Spleen (tissue), 7 donors: ENCODE data around the gene PRSS23.

ENCODE experiments used
- CTCF ChIP-seq, 11 experiments: fragments of 200-600 bp in 7 of 11; fragments of 450-650 bp in 4 of 11; sonication (generic) in 4 of 11; IDR thresholded peaks in 8 of 11; conservative IDR thresholded peaks in 3 of 11; 1 replicate in 7 of 11; 2 replicates in 4 of 11; pipeline versions ENCODE4 v1.4.0 to v1.8.0; 2016 to 2021; ENCODE audit warnings: antibody characterized with exemption in 11 of 11, inconsistent platforms in 4 of 11, mild to moderate bottlenecking in 1 of 11
- POLR2A ChIP-seq, 3 donors: fragments of 450-650 bp; IDR thresholded peaks; one replicate each; pipeline ENCODE4 v1.5.1; 2017; ENCODE audit warnings: antibody characterized with exemption in 3 of 3, mild to moderate bottlenecking in 1 of 3
- donor health status: DM: no; HTN: no; CAD: no; lungs with moderate emphysema.
- donor health status: DM: no; HTN: no; CAD: no.
- donor health status: DM: no; HTN: no; CAD: no.

DNA sequence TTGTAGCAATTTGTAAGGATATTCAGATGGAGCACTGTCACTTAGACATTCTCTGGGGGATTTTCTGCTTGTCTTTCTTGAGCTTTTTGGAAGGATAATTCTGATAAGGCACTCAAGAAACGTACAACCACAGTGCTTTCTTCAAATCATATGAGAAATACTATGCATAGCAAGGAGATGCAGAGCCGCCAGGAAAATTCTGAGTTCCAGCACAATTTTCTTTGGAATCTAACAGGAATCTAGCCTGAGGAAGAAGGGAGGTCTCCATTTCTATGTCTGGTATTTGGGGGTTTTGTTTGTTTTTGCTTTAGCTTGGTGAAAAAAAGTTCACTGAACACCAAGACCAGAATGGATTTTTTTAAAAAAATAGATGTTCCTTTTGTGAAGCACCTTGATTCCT lies 9.9 kb downstream of the PRSS23 start:
- no peak for TF ChIP-seq POLR2A (IDR thresholded peaks at IDR 0.05)
- no peak for TF ChIP-seq CTCF (IDR thresholded peaks at IDR 0.05 in 8 of 11, conservative IDR thresholded peaks at IDR 0.05 in 3 of 11)
